WERI-Rb-1 (cell line): ENCODE data around the gene NFYA.

Experiments
- DNase-seq: peaks from one replicate; pipeline ENCODE4 v3.0.0-alpha.2; 2020
- H3K27ac ChIP-seq: fragments of 250-450 bp; sonication (Bioruptor Pico); 2 replicates; pipeline ENCODE4 v1.5.1; 2020; ENCODE audit warnings: mild to moderate bottlenecking, moderate library complexity
- H3K27me3 ChIP-seq: fragments of 250-450 bp; sonication (Bioruptor Pico); 2 replicates; pipeline ENCODE4 v1.5.1; 2021; ENCODE audit warnings: mild to moderate bottlenecking, low read depth, moderate library complexity; ENCODE audit not compliant: insufficient read depth, severe bottlenecking
- H3K36me3 ChIP-seq: fragments of 250-450 bp; sonication (Bioruptor Pico); 2 replicates; pipeline ENCODE4 v1.5.1; 2020; ENCODE audit warnings: mild to moderate bottlenecking, moderate library complexity
- H3K4me3 ChIP-seq: 2 replicates; pipeline ENCODE4 v1.5.1; 2011; ENCODE audit warnings: low read depth, mild to moderate bottlenecking, control low read depth, low read length
- H3K9me3 ChIP-seq: fragments of 250-450 bp; sonication (Bioruptor Pico); 2 replicates; pipeline ENCODE4 v1.5.1; 2021; ENCODE audit warnings: mild to moderate bottlenecking, moderate library complexity; ENCODE audit not compliant: severe bottlenecking
- CTCF ChIP-seq: IDR thresholded peaks from 2 replicates; pipeline ENCODE4 v1.5.1; 2011; ENCODE audit warnings: low read depth, mild to moderate bottlenecking, control low read depth, inconsistent platforms, low read length

NFYA gene

GRCh38 chr6:41122918-41123317, 50.1 kb downstream of the NFYA start:
- Histone ChIP-seq H3K4me3 (no peak overlapping the region), H3K36me3 (no peaks in the 10 kb centered on the region), H3K9me3 (no peaks in the 10 kb centered on the region), H3K27me3 (no peaks in the 10 kb centered on the region), H3K27ac (no peak overlapping the region)
- no peak for TF ChIP-seq CTCF
- no peak for DNase-seq

- Histone ChIP-seq H3K4me3 (no peak overlapping the region), H3K9me3 (no peaks in the 10 kb centered on the region), H3K27me3 (no peaks in the 10 kb centered on the region), H3K27ac (no peak overlapping the region), H3K36me3 (no peaks in the 10 kb centered on the region)
- DNase-seq, result no peak
- TF ChIP-seq CTCF, result no peak
Observed at GRCh38 chr6:41125282-41125681, 52.5 kb downstream of the NFYA start.

GRCh38 chr6:41132254-41132653, 59.5 kb downstream of the NFYA start:
- peak; percentile 40 for DNase-seq

GRCh38 chr6:41135062-41135832, 62.5 kb downstream of the NFYA start:
- no peak overlapping the region for H3K4me3 ChIP-seq
- H3K27me3 ChIP-seq, result no peaks in the 10 kb centered on the region
- H3K9me3 ChIP-seq, result no peaks in the 10 kb centered on the region
- DNase-seq, result no peak
- H3K36me3 ChIP-seq, result no peaks in the 10 kb centered on the region
- TF ChIP-seq CTCF, result no peak
- H3K27ac ChIP-seq, result no peak overlapping the region

More at GRCh38 chr6:41132254-41132653, 59.5 kb downstream of the NFYA start:
- Histone ChIP-seq H3K9me3 (no peaks in the 10 kb centered on the region), H3K27me3 (no peaks in the 10 kb centered on the region), H3K36me3 (no peaks in the 10 kb centered on the region), H3K27ac (no peak overlapping the region), H3K4me3 (no peak overlapping the region)
- TF ChIP-seq CTCF, result no peak

- Histone ChIP-seq H3K27ac (no peak overlapping the region), H3K9me3 (no peaks in the 10 kb centered on the region), H3K27me3 (no peaks in the 10 kb centered on the region), H3K36me3 (no peaks in the 10 kb centered on the region), H3K4me3 (no peak overlapping the region)
- no peak for TF ChIP-seq CTCF
- no peak for DNase-seq
Observed at GRCh38 chr6:41136911-41137310, 64.1 kb downstream of the NFYA start.

GRCh38 chr6:41147917-41148316, 75.1 kb downstream of the NFYA start:
- Histone ChIP-seq H3K9me3 (no peaks in the 10 kb centered on the region), H3K27me3 (no peaks in the 10 kb centered on the region), H3K36me3 (no peaks in the 10 kb centered on the region), H3K27ac (no peak overlapping the region), H3K4me3 (no peak overlapping the region)
- DNase-seq, result peak; percentile 54
- peak; percentile 16; the same call in 1 of the 2 replicates for TF ChIP-seq CTCF
